Activated CD8-positive, alpha-beta memory T cell treated with anti-CD3 and anti-CD28 coated beads, Interleukin-2, amount 10 ng/mL, durations not matched to agents 7 days and 5 days (primary cell): ENCODE results near the gene TENM4. TPM values are rescaled to one million over a fixed set of nuclear protein-coding genes. Genes with fewer than 3 reads are reported as not detected.

Experiments
- ATAC-seq: fragments of 150-1000 bp; cut with Tn5 transposase; one replicate; pipeline ENCODE4 v1.10.0; 2021; ENCODE audit warnings: moderate library complexity
- CTCF ChIA-PET: fragments of 350-600 bp; sonication (Branson Sonifier 250); formaldehyde crosslinking; loops from one replicate; lab custom pipeline; 2021; ENCODE audit warnings: antibody characterized with exemption; lab: Charles Lee
- DNase-seq: peaks from one replicate; pipeline ENCODE4 v3.0.0-alpha.2; 2020
- H3K27ac Mint-ChIP-seq: one replicate; pipeline ENCODE4 v1.8.0; 2021; ENCODE audit warnings: mild to moderate bottlenecking, mixed read lengths
- H3K27me3 Mint-ChIP-seq: one replicate; pipeline ENCODE4 v1.8.0; 2021; ENCODE audit warnings: mixed read lengths
- H3K36me3 Mint-ChIP-seq: one replicate; pipeline ENCODE4 v1.8.0; 2021; ENCODE audit warnings: mild to moderate bottlenecking, mixed read lengths
- H3K4me1 Mint-ChIP-seq: one replicate; pipeline ENCODE4 v1.8.0; 2021; ENCODE audit warnings: mixed read lengths
- H3K4me3 Mint-ChIP-seq: one replicate; pipeline ENCODE4 v1.8.0; 2021; ENCODE audit warnings: mild to moderate bottlenecking, moderate library complexity, mixed read lengths
- H3K9me3 Mint-ChIP-seq: one replicate; pipeline ENCODE4 v1.8.0; 2022; ENCODE audit warnings: low read depth, mixed read lengths
- total RNA-seq, 2 experiments: library from RNA; stranded (reverse); gene quantifications; one replicate each; pipeline ENCODE4 v1.2.3, GENCODE V29; 2021

The TENM4 gene
- total RNA-seq, 2 experiments from 2014 or later = not detected

- CTCF ChIA-PET = no interaction called here
- Mint-ChIP-seq H3K4me3 (no peak overlapping the region), H3K9me3 (no peaks in the 10 kb centered on the region), H3K36me3 (no peaks in the 10 kb centered on the region), H3K27me3 (peaks cover 13% of the 10 kb centered on the region), H3K4me1 (no peaks in the 10 kb centered on the region), H3K27ac (no peak overlapping the region)
- DNase-seq = no peak
- ATAC-seq = no peak
Observed at GRCh38 chr11:79047321-79047720, 393.5 kb downstream of the TENM4 start.

- Mint-ChIP-seq H3K4me1 (no peaks in the 10 kb centered on the region), H3K9me3 (no peaks in the 10 kb centered on the region), H3K27ac (no peak overlapping the region), H3K36me3 (no peaks in the 10 kb centered on the region), H3K27me3 (peaks cover 7% of the 10 kb centered on the region), H3K4me3 (no peak overlapping the region)
- CTCF ChIA-PET = no interaction called here
- ATAC-seq (no peak), DNase-seq (no peak)
Observed at GRCh38 chr11:79046366-79046765, 394.5 kb downstream of the TENM4 start.

DNA sequence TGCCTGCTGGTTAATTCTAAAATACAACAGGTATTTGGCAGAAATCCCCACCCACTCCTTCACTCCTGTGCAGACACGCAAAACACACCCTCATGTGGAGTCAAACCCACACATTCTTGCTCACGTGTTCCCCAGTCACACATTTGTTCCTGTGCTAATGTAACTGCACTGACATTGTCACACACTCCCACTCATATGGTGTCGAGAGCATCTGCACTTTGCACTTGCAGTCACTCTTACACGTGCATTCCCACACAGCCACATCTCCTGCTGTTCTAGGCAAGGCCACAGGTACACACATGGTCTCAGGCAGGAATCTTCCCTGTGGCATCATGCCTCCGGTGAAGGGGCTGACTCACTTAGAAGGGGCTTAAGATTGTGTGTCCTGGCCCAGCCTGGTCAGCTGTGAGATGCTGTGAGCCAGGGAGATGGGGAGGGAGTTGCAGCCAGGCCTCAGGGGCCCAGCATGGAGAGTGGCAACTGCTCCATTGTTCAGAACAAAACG lies 395.0 kb downstream of the TENM4 start:
- H3K27ac Mint-ChIP-seq = no peak overlapping the region
- DNase-seq (no peak), ATAC-seq (no peak)
- no peaks in the 10 kb centered on the region for H3K36me3 Mint-ChIP-seq
- H3K4me1 Mint-ChIP-seq = no peaks in the 10 kb centered on the region
- no peaks in the 10 kb centered on the region for H3K9me3 Mint-ChIP-seq
- peaks cover 7% of the 10 kb centered on the region for H3K27me3 Mint-ChIP-seq
- no peak overlapping the region for H3K4me3 Mint-ChIP-seq
- CTCF ChIA-PET = interaction anchor here (1.7 kb wide), 1 partner anchor 9 kb away, joined by 4 read pairs; no protein-coding TSS in a partner anchor

DNA sequence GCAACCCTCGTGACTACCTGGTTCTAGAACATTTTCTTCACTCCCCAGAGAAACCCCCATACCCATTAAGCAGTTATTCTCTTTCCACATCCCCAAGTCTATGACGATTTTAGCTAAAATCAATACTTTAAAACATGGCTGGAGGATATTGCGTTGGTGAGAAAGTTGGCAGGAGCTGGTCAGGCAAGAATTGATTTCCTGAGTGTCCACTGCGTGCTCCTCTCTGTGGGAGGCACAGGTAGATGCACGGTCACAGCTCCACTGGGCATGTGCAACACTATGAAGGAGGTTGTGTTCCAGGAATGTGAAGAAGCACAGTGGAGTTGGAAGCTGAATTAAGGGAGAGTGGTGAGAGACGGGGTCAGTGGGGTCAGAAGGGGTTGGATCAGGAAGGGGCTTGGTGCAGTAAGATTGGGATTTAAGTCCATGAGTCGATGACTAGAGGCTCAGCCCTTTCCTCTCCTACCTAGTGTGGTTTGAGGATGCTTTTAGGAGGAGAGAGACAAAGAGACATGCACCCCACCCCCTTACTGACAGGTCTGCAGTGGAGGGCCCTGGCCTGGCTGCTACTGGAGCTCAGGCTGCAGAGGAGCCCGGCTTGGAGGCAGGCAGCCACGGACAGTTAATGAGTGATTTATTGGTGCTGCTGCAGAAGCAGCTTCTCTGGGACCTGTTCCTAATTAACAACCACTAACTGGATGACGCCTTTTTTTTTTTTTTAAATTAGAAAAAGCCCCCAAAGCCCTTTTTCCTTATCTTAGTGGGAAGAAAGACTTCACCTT lies 395.6 kb downstream of the TENM4 start:
- CTCF ChIA-PET = interaction anchor here (1.7 kb wide), 1 partner anchor 10 kb away, joined by 4 read pairs; no protein-coding TSS in a partner anchor
- Mint-ChIP-seq H3K27ac (no peak overlapping the region), H3K4me3 (no peak overlapping the region), H3K36me3 (no peaks in the 10 kb centered on the region), H3K9me3 (no peaks in the 10 kb centered on the region), H3K4me1 (no peaks in the 10 kb centered on the region), H3K27me3 (peaks cover 10% of the 10 kb centered on the region)
- DNase-seq (no peak), ATAC-seq (no peak)

GRCh38 chr11:79044201-79044600 lies 396.6 kb downstream of the TENM4 start:
- Mint-ChIP-seq H3K27me3 (peaks cover 16% of the 10 kb centered on the region), H3K9me3 (no peaks in the 10 kb centered on the region), H3K27ac (no peak overlapping the region), H3K4me1 (no peaks in the 10 kb centered on the region), H3K36me3 (no peaks in the 10 kb centered on the region), H3K4me3 (no peak overlapping the region)
- CTCF ChIA-PET = interaction anchor here (1.7 kb wide), 1 partner anchor 11 kb away, joined by 4 read pairs; no protein-coding TSS in a partner anchor
- no peak for ATAC-seq
- no peak for DNase-seq

DNA sequence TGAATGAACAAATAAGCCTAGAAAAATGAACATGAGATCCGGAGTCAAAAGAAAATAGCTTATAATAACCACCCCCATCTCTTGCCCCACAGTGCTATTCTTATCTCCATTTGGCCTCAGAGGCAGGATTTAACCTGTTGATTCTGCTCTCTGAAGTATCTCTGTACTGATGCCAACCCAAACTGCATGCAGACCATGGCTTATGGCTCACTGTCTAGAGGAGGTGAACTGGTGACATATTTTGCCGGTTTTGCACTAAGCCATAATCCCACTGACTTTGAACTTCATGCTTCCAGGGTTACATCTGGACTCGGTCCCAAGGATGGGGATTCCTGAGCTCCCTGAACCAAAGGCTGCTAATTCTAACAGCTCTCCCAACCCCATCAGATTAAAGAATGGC lies 397.1 kb downstream of the TENM4 start:
- no peaks in the 10 kb centered on the region for H3K36me3 Mint-ChIP-seq
- H3K4me3 Mint-ChIP-seq = no peak overlapping the region
- no peaks in the 10 kb centered on the region for H3K4me1 Mint-ChIP-seq
- no peaks in the 10 kb centered on the region for H3K9me3 Mint-ChIP-seq
- CTCF ChIA-PET = interaction anchor here (1.7 kb wide), 1 partner anchor 11 kb away, joined by 4 read pairs; no protein-coding TSS in a partner anchor
- no peak overlapping the region for H3K27ac Mint-ChIP-seq
- no peak for DNase-seq
- no peak for ATAC-seq
- H3K27me3 Mint-ChIP-seq = peaks cover 18% of the 10 kb centered on the region

DNA sequence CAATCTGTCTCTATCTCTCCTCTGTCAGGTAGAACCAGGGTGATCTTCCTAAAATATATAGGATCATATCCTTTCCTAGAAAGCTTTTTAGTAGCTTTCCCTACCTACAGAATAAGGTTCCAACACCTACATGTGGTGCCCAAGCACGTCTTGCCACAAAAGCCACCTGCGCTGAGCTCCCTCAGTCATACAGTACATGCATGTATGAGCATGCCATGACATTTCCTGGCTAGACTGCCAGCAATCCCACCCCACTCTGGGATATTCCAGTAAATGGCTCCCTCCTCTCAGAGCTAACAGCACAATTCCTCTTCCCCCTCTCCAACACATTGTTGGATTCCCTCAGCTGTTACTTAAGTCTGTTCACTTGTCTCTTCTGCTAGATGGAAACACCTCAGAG lies 398.0 kb downstream of the TENM4 start:
- Mint-ChIP-seq H3K4me1 (no peaks in the 10 kb centered on the region), H3K36me3 (no peaks in the 10 kb centered on the region), H3K27me3 (peaks cover 21% of the 10 kb centered on the region), H3K4me3 (no peak overlapping the region), H3K9me3 (no peaks in the 10 kb centered on the region), H3K27ac (no peak overlapping the region)
- CTCF ChIA-PET = no interaction called here
- ATAC-seq (no peak), DNase-seq (no peak)

DNA sequence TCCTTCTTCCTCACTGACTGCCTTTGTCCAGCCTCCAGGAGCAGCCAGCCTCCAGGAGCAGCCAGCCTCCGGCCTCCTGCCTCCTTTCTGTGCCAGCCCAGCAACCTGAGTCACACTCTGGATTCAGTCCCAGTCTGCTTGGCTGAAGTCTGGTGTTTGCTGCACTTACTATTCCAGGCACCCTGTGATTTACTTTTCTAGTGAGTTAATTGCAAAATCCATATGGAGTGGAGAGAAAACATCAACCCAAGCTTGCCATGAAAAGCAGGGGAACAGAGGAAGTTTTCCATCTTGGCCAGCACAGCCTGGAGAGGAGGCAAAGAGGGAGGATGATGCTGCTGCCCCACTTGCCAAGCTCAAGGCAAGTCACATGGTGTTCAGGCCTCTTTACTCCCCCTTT lies 400.5 kb downstream of the TENM4 start:
- DNase-seq (no peak), ATAC-seq (no peak)
- CTCF ChIA-PET = no interaction called here
- H3K27me3 Mint-ChIP-seq = peaks cover 23% of the 10 kb centered on the region
- H3K9me3 Mint-ChIP-seq = no peaks in the 10 kb centered on the region
- H3K27ac Mint-ChIP-seq = no peak overlapping the region
- H3K4me3 Mint-ChIP-seq = no peak overlapping the region
- H3K4me1 Mint-ChIP-seq = no peaks in the 10 kb centered on the region
- H3K36me3 Mint-ChIP-seq = no peaks in the 10 kb centered on the region

DNA sequence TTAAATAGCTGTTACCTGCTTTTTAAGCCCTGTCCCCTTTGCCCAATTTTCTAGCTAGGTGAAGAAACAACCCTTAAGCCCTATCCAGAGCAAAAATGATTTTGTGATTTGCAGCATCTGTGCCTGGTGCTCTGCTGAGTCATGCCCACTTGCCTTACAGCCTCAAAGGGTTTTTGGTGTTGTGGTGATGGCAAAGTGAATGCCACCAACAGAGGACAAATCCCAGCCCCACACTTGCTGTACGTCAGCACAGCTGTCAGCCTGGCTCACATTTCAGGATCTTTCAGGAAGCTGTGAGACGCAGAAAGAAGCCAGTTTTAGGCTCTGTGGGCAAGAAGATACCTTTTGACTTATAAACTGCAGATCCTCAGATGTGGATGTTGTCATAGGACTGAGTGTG lies 401.7 kb downstream of the TENM4 start:
- DNase-seq = no peak
- Mint-ChIP-seq H3K27me3 (peaks cover 19% of the 10 kb centered on the region), H3K36me3 (no peaks in the 10 kb centered on the region), H3K27ac (no peak overlapping the region), H3K4me3 (no peak overlapping the region), H3K9me3 (no peaks in the 10 kb centered on the region), H3K4me1 (no peaks in the 10 kb centered on the region)
- ATAC-seq = no peak
- CTCF ChIA-PET = interaction anchor here (1.1 kb wide), 1 partner anchor 13 kb away, joined by 3 read pairs; no protein-coding TSS in a partner anchor

- peaks cover 38% of the 10 kb centered on the region for H3K27me3 Mint-ChIP-seq
- H3K9me3 Mint-ChIP-seq = no peaks in the 10 kb centered on the region
- no peak overlapping the region for H3K4me3 Mint-ChIP-seq
- no peaks in the 10 kb centered on the region for H3K36me3 Mint-ChIP-seq
- no peak overlapping the region for H3K27ac Mint-ChIP-seq
- DNase-seq (no peak), ATAC-seq (no peak)
- CTCF ChIA-PET = no interaction called here
- no peaks in the 10 kb centered on the region for H3K4me1 Mint-ChIP-seq
Observed at GRCh38 chr11:79035881-79036280, 404.9 kb downstream of the TENM4 start.

DNA sequence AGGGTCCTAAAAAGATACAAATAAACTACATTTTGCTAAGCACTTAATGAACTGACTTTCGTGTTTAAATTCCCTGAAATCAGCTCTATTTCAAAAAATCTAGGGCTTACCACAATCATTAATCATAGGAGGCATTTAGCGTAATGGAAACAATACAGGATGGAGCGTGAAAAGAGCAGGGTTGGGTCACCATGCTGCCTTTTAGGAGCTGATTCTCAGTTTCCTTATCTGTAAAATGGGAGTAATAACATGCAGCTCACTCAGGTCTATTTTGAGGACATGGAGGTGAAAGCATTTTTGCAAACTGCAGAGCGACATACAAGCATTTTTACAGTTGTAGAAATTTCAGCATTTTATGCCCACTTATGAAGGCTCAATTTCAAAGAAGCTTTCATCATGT lies 407.0 kb downstream of the TENM4 start:
- DNase-seq (no peak), ATAC-seq (no peak)
- CTCF ChIA-PET = no interaction called here
- no peak overlapping the region for H3K27ac Mint-ChIP-seq
- no peaks in the 10 kb centered on the region for H3K36me3 Mint-ChIP-seq
- H3K4me1 Mint-ChIP-seq = no peaks in the 10 kb centered on the region
- H3K27me3 Mint-ChIP-seq = peaks cover 40% of the 10 kb centered on the region
- H3K4me3 Mint-ChIP-seq = no peak overlapping the region
- no peaks in the 10 kb centered on the region for H3K9me3 Mint-ChIP-seq

- DNase-seq (no peak), ATAC-seq (no peak)
- Mint-ChIP-seq H3K9me3 (no peaks in the 10 kb centered on the region), H3K27ac (no peak overlapping the region), H3K4me1 (peaks cover 8% of the 10 kb centered on the region), H3K36me3 (no peaks in the 10 kb centered on the region), H3K27me3 (peaks cover 62% of the 10 kb centered on the region), H3K4me3 (no peak overlapping the region)
- CTCF ChIA-PET = interaction anchor here (1.3 kb wide), 1 partner anchor 9 kb away, joined by 3 read pairs; no protein-coding TSS in a partner anchor
Observed at GRCh38 chr11:79030448-79030847, 410.4 kb downstream of the TENM4 start.

- CTCF ChIA-PET = no interaction called here
- ATAC-seq = no peak
- peaks cover 62% of the 10 kb centered on the region for H3K27me3 Mint-ChIP-seq
- no peak overlapping the region for H3K27ac Mint-ChIP-seq
- H3K9me3 Mint-ChIP-seq = no peaks in the 10 kb centered on the region
- H3K4me1 Mint-ChIP-seq = peaks cover 8% of the 10 kb centered on the region
- DNase-seq = no peak
- no peak overlapping the region for H3K4me3 Mint-ChIP-seq
- H3K36me3 Mint-ChIP-seq = no peaks in the 10 kb centered on the region
Observed at GRCh38 chr11:79028225-79028624, 412.6 kb downstream of the TENM4 start.

GRCh38 chr11:79026803-79027445 lies 413.9 kb downstream of the TENM4 start:
- Mint-ChIP-seq H3K27me3 (peaks cover 63% of the 10 kb centered on the region), H3K4me1 (peaks cover 8% of the 10 kb centered on the region), H3K4me3 (no peak overlapping the region), H3K36me3 (no peaks in the 10 kb centered on the region), H3K27ac (no peak overlapping the region), H3K9me3 (no peaks in the 10 kb centered on the region)
- CTCF ChIA-PET = no interaction called here
- ATAC-seq = no peak
- no peak for DNase-seq
